K562 (cell line): Measurements from ENCODE around the gene GTF3C6. TPM values are rescaled to one million over a fixed set of nuclear protein-coding genes. Genes with fewer than 3 reads are reported as not detected.

Experiments used
- CXXC5 ChIP-seq: fragments of 250-450 bp; sonication (Bioruptor Pico); IDR thresholded peaks from 2 replicates; pipeline ENCODE4 v1.8.0; 2022; ENCODE audit warnings: inconsistent platforms, mild to moderate bottlenecking, moderate library complexity
- DMBX1 ChIP-seq: fragments of 250-450 bp; sonication (Bioruptor Pico); IDR thresholded peaks from 2 replicates; pipeline ENCODE4 v1.8.0; 2022; ENCODE audit warnings: inconsistent platforms, mild to moderate bottlenecking, moderate library complexity, borderline replicate concordance
- ETV1 ChIP-seq: fragments of 450-650 bp; conservative IDR thresholded peaks from 2 replicates; pipeline ENCODE4 v1.6.1; 2016; ENCODE audit warnings: missing genetic modification characterization, control low read depth, low read depth, missing compliant biosample characterization
- ETV5 ChIP-seq: sonication (generic); formaldehyde crosslinking; IDR thresholded peaks from 2 replicates; pipeline ENCODE4 v1.4.0; 2020; ENCODE audit warnings: low read depth, mild to moderate bottlenecking, missing genetic modification reagents
- HMG20B ChIP-seq: fragments of 250-450 bp; sonication (Bioruptor Pico); IDR thresholded peaks from 2 replicates; pipeline ENCODE4 v1.5.0; 2021; ENCODE audit warnings: mild to moderate bottlenecking
- KAT8 ChIP-seq: fragments of 450-650 bp; IDR thresholded peaks from 2 replicates; pipeline ENCODE4 v1.6.1; 2016; ENCODE audit warnings: low read depth, mild to moderate bottlenecking
- NFATC3 ChIP-seq: fragments of 450-650 bp; IDR thresholded peaks from 2 replicates; pipeline ENCODE4 v1.6.1; 2017; ENCODE audit warnings: mild to moderate bottlenecking
- NFRKB ChIP-seq: fragments of 450-650 bp; IDR thresholded peaks from 2 replicates; pipeline ENCODE4 v1.6.1; 2016; ENCODE audit warnings: low read depth
- NUFIP1 ChIP-seq: fragments of 450-650 bp; IDR thresholded peaks from 2 replicates; pipeline ENCODE4 v1.6.1; 2018; ENCODE audit not compliant: partially characterized antibody
- OTX1 ChIP-seq: fragments of 450-650 bp; formaldehyde crosslinking; IDR thresholded peaks from 2 replicates; pipeline ENCODE4 v1.4.0; 2022; ENCODE audit warnings: mild to moderate bottlenecking
- RHOXF2B ChIP-seq: fragments of 250-450 bp; sonication (Bioruptor Pico); conservative IDR thresholded peaks from 2 replicates; pipeline ENCODE4 v1.5.1; 2021
- SMARCB1 ChIP-seq: IDR thresholded peaks from 2 replicates; pipeline ENCODE4 v1.6.1; 2011; ENCODE audit warnings: improper control_type of control experiment, low read depth; ENCODE audit not compliant: insufficient read length
- SOX6 ChIP-seq: fragments of 450-650 bp; IDR thresholded peaks from 2 replicates; pipeline ENCODE4 v1.6.1; 2014; ENCODE audit warnings: mild to moderate bottlenecking
- STAT5A ChIP-seq: IDR thresholded peaks from 2 replicates; pipeline ENCODE4 v1.6.1; 2012; ENCODE audit warnings: low read length, inconsistent platforms, borderline replicate concordance
- ZEB2 ChIP-seq: fragments of 450-650 bp; IDR thresholded peaks from 2 replicates; pipeline ENCODE4 v1.6.1; 2016
- ZKSCAN3 ChIP-seq: fragments of 250-450 bp; sonication (Bioruptor Pico); IDR thresholded peaks from 2 replicates; pipeline ENCODE4 v1.4.0; 2020
- ZNF766 ChIP-seq: fragments of 200-800 bp; sonication (Bioruptor generic); conservative IDR thresholded peaks from 2 replicates; pipeline ENCODE4 v1.6.1; 2016; ENCODE audit warnings: missing genetic modification characterization, missing compliant biosample characterization
- polyA plus RNA-seq, 8 experiments: library from polyadenylated mRNA; depleted of rRNA in 4 of 8; stranded (reverse) in 5 of 8; unstranded in 3 of 8; fragments of >200 nt; fragmentation: Nextera tagmentation in 2 of 8; fragmentation: Illumina TruSeq in 1 of 8; extraction: Ambion mirVana in 2 of 8; extraction: Trizol in 1 of 8; gene quantifications; 2 replicates each; pipeline versions ENCODE4 v1.2.1 to v1.2.3, GENCODE V29; 2011 to 2014; ENCODE audit warnings: inconsistent platforms in 1 of 8, missing spikeins in 1 of 8
- total RNA-seq, 7 experiments: library from RNA; depleted of rRNA in 6 of 7; stranded (reverse); fragments of >200 nt in 6 of 7; fragmentation: Illumina TruSeq in 2 of 7; extraction: Trizol in 2 of 7; gene quantifications; 2 replicates each; pipeline versions ENCODE4 v1.2.1 to v1.2.3, GENCODE V29; 2011 to 2021; ENCODE audit warnings: low replicate concordance in 1 of 7
- TF ChIP-seq, protein P1 (sequence below): fragments of 450-650 bp; formaldehyde crosslinking; IDR thresholded peaks from 2 replicates; pipeline ENCODE4 v1.4.0; 2022; ENCODE audit warnings: missing genetic modification characterization
- TF ChIP-seq, protein P2 (sequence below): fragments of 250-450 bp; sonication (Bioruptor Pico); IDR thresholded peaks from 2 replicates; pipeline ENCODE4 v1.5.0; 2021; ENCODE audit warnings: mild to moderate bottlenecking, moderate library complexity
- TF ChIP-seq, protein P3 (sequence below), 2 experiments: fragments of 150-350 bp in 1 of 2; IDR thresholded peaks; 2 replicates each; pipeline ENCODE4 v1.6.1; 2012 to 2016; ENCODE audit warnings: low read depth in 2 of 2, low read length in 2 of 2, mild to moderate bottlenecking in 1 of 2, moderate library complexity in 1 of 2

GTF3C6 gene
- total and polyA plus RNA-seq, 9 of the 15 experiments (the other 6 are each of a cell fraction or from before 2014, with no cell fraction given): 37.6 to 140 (median 111) TPM

DNA sequence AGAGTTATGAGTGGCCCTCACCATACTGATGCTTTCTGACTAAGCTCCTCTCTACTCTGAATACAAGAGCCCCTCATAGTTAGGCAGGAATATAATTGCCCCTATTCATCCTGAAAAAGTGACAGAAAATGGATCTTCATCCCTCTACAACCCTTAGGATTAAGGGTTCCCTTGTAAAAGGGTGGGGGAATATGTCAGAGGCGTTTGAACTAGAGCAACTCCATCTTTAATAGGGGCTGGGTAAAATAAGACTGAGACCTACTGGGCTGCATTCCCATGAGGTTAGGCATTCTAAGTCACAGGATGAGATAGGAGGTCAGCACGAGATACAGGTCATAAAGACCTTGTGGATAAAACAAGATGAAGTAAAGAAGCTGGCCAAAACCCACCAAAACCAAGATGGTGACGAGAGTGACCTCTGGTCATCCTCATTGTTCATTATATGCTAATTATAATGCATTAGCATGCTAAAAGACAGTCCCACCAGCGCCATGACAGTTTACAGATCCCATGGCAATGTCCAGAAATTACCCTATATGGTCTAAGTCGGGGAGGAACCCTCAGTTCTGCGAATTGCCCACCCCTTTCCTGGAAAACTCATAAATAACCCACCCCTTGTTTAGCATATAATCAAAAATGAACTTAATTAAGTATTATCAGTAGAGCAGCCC lies 4.7 kb upstream of the GTF3C6 start (continued):
- peak; percentile 62; the same call in 1 of the 2 replicates for TF ChIP-seq NFRKB
- TF ChIP-seq, protein P1, sequence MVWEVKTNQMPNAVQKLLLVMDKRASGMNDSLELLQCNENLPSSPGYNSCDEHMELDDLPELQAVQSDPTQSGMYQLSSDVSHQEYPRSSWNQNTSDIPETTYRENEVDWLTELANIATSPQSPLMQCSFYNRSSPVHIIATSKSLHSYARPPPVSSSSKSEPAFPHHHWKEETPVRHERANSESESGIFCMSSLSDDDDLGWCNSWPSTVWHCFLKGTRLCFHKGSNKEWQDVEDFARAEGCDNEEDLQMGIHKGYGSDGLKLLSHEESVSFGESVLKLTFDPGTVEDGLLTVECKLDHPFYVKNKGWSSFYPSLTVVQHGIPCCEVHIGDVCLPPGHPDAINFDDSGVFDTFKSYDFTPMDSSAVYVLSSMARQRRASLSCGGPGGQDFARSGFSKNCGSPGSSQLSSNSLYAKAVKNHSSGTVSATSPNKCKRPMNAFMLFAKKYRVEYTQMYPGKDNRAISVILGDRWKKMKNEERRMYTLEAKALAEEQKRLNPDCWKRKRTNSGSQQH (CRISPR knock-in tag): peak; percentile 95
- TF ChIP-seq NUFIP1: no peak
- TF ChIP-seq ETV5 (CRISPR knock-in tag): no peak
- no peak for TF ChIP-seq HMG20B (CRISPR knock-in tag)
- 0 out of 2 replicates have a peak, but pooled peaks have one; percentile 44 for TF ChIP-seq SOX6
- TF ChIP-seq ZEB2: no peak
- TF ChIP-seq, protein P2, sequence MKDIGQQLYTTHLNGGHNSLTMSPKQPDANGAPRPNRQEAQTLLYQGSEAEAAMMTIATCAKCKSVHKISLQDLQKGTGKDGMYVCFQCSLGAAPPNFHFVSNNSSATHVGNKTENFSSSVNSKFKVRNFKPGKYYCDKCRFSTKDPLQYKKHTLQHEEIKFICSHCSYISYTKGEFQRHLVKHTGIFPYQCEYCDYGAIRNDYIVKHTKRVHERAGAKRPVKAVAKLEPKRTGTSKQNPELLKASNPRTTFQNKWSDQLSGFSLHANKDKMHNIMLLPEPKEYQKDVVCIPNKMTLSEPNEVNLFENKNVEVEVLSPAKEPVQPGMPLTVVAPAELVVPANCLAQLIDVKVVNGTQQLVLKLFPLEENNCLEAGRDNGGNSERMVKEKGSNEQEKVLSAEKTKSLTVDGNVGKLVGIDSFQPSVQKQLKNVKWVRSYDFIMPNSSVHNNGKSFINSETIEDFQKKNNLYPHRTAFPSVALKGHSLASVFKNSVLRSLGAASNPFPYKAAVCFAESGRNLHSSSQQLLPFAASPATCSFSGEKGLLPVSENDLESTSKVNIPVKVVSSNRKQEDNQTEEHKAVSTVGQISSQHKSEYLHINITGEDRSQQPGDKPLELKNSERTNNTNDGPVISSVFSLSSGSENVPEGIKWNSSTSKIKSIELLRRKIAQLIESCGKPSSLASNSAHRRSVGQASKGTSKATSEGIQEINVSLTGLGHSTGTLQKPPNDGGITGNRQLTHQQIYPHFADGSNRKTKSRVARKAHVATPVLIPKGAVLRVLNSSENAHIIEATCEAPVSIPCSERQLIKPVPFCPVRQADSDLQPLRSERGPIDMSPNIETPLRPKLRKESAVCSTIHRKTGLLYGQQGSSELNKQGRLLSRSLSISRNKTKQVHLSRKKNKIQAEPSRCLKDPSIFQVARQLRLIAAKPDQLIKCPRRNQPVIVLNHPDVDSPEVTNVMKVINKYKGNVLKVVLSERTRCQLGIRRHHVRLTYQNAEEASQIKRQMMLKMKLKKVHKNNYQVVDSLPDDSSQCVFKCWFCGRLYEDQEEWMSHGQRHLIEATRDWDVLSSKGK (CRISPR knock-in tag): no peak
- peak; percentile 89 for TF ChIP-seq CXXC5 (CRISPR knock-in tag)
- no peak for TF ChIP-seq NFATC3
- no peak for TF ChIP-seq KAT8
- TF ChIP-seq STAT5A: peak; percentile 93
- TF ChIP-seq, protein P3, sequence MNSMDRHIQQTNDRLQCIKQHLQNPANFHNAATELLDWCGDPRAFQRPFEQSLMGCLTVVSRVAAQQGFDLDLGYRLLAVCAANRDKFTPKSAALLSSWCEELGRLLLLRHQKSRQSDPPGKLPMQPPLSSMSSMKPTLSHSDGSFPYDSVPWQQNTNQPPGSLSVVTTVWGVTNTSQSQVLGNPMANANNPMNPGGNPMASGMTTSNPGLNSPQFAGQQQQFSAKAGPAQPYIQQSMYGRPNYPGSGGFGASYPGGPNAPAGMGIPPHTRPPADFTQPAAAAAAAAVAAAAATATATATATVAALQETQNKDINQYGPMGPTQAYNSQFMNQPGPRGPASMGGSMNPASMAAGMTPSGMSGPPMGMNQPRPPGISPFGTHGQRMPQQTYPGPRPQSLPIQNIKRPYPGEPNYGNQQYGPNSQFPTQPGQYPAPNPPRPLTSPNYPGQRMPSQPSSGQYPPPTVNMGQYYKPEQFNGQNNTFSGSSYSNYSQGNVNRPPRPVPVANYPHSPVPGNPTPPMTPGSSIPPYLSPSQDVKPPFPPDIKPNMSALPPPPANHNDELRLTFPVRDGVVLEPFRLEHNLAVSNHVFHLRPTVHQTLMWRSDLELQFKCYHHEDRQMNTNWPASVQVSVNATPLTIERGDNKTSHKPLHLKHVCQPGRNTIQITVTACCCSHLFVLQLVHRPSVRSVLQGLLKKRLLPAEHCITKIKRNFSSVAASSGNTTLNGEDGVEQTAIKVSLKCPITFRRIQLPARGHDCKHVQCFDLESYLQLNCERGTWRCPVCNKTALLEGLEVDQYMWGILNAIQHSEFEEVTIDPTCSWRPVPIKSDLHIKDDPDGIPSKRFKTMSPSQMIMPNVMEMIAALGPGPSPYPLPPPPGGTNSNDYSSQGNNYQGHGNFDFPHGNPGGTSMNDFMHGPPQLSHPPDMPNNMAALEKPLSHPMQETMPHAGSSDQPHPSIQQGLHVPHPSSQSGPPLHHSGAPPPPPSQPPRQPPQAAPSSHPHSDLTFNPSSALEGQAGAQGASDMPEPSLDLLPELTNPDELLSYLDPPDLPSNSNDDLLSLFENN (IDR thresholded peaks at IDR 0.05; ENCODE audit: low read depth in 2 of 2, low read length in 2 of 2): no peak
- peak; percentile 41; the same call in 1 of the 2 replicates for TF ChIP-seq ZKSCAN3 (CRISPR knock-in tag)
- peak; percentile 96 for TF ChIP-seq OTX1 (CRISPR knock-in tag)
- TF ChIP-seq RHOXF2B: peak; percentile 91; the same call in 1 of the 2 replicates
- peak; percentile 88 for TF ChIP-seq ETV1 (tag)
- TF ChIP-seq SMARCB1: no peak
- TF ChIP-seq ZNF766 (CRISPR knock-in tag): peak; percentile 98
- peak; percentile 99 for TF ChIP-seq DMBX1 (CRISPR knock-in tag)
